Karpas-422 (cell line): ENCODE data around the gene ZFHX3. TPM values are rescaled to one million over a fixed set of nuclear protein-coding genes. Genes with fewer than 3 reads are reported as not detected.

Experiments used
- DNase-seq: peaks from one replicate; pipeline ENCODE4 v3.0.0-alpha.2; 2015
- H2AFZ ChIP-seq: fragments of 200-600 bp; sonication (generic); 2 replicates; pipeline ENCODE4 v1.6.1; 2014; ENCODE audit warnings: antibody characterized with exemption, low read length, mixed read lengths
- H3K27ac ChIP-seq: fragments of 200-600 bp; sonication (generic); 2 replicates; pipeline ENCODE4 v1.5.1; 2014; ENCODE audit warnings: mild to moderate bottlenecking, low read length, moderate library complexity
- H3K27me3 ChIP-seq: fragments of 200-600 bp; sonication (generic); 2 replicates; pipeline ENCODE4 v1.6.1; 2014; ENCODE audit warnings: low read length, mixed read lengths
- H3K36me3 ChIP-seq: fragments of 200-600 bp; sonication (generic); 2 replicates; pipeline ENCODE4 v1.6.1; 2014; ENCODE audit warnings: low read length, mixed read lengths; ENCODE audit not compliant: insufficient read depth
- H3K4me1 ChIP-seq: fragments of 200-600 bp; sonication (generic); 2 replicates; pipeline ENCODE4 v1.6.1; 2014; ENCODE audit warnings: mild to moderate bottlenecking, low read length, mixed read lengths
- H3K4me2 ChIP-seq: fragments of 200-600 bp; sonication (generic); 2 replicates; pipeline ENCODE4 v1.6.1; 2014; ENCODE audit warnings: low read length, low read depth, mild to moderate bottlenecking; ENCODE audit not compliant: poor library complexity, severe bottlenecking
- H3K4me3 ChIP-seq: fragments of 200-600 bp; sonication (generic); 2 replicates; pipeline ENCODE4 v1.5.1; 2014; ENCODE audit warnings: mild to moderate bottlenecking, antibody characterized with exemption, low read length, mixed read lengths
- H3K79me2 ChIP-seq: fragments of 200-600 bp; sonication (generic); 2 replicates; pipeline ENCODE4 v1.6.1; 2014; ENCODE audit warnings: mild to moderate bottlenecking, low read length, mixed read lengths
- H3K9ac ChIP-seq: fragments of 200-600 bp; sonication (generic); 2 replicates; pipeline ENCODE4 v1.6.0; 2014; ENCODE audit warnings: low read length
- H3K9me2 ChIP-seq: fragments of 200-600 bp; sonication (generic), shearing (Covaris generic); replicated peaks from 2 replicates; pipeline ENCODE4 v1.6.0; 2014; ENCODE audit warnings: mild to moderate bottlenecking, low read length, moderate library complexity; ENCODE audit not compliant: insufficient read depth
- H3K9me3 ChIP-seq: fragments of 300-700, 200-600 bp; sonication (generic); 2 replicates; pipeline ENCODE4 v1.6.1; 2014; ENCODE audit warnings: low read length, mixed read lengths
- H4K20me1 ChIP-seq: fragments of 200-600 bp; sonication (generic); 2 replicates; pipeline ENCODE4 v1.6.1; 2014; ENCODE audit warnings: mild to moderate bottlenecking, antibody characterized with exemption, low read length, low read depth; ENCODE audit not compliant: insufficient read depth
- total RNA-seq: library from RNA; depleted of rRNA; stranded (reverse); fragments of >200 nt; shearing (Covaris generic); gene quantifications from 2 replicates; pipeline ENCODE4 v1.2.3, GENCODE V29; 2014; ENCODE audit warnings: low replicate concordance

Gene ZFHX3
- total RNA-seq, 1 experiment from 2014 or later: 0.67 TPM

DNA sequence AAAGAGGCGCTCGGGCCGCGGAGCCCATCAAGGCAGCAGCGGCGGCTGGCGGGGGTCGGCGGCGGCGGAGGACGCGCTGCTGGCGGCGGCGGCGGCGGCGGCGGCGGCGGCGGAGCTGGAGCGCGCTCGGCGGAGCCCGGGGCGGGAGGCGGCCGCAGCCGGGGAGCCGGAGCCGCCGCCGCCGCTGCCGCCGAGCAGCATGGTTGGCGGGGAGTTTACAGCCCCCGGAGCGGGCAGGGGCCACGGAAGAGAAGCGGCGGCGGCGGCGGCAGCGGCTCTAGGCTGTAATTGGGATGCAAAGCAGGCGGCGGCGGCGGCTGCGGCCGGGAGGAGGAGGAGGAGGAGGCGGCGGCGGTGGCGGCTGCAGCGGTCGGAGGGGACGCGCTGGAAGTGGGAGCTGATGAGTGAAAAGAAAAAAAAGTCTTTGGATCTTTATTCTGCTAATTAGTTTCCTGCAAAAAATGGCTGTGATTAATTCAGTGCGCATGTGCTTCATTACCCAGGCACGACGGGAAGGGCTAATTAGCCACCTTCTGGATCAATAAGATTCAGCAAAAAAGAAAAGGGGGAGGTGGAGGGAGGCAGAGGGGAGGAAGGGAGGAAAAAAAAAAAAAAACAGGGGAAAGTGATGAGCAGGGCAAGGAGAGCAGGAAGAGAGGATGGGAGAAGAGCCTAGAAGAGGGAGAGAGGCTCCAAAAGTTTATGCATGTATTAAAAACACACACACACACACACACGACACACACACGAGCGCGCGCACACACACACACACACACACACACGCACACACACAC, 10.9 kb upstream of the ZFHX3 start:
- H4K20me1 ChIP-seq: peaks cover 17% of the 10 kb centered on the region
- H3K27me3 ChIP-seq: no peaks in the 10 kb centered on the region
- no peaks in the 10 kb centered on the region for H3K36me3 ChIP-seq
- peak overlapping the region; percentile 94 for H2AFZ ChIP-seq
- DNase-seq: peak; percentile 74
- peak overlapping the region; percentile 69 for H3K4me3 ChIP-seq
- no peaks in the 10 kb centered on the region for H3K79me2 ChIP-seq
- no peak overlapping the region for H3K27ac ChIP-seq
- peak overlapping the region; percentile 66 for H3K9ac ChIP-seq
- peak overlapping the region; percentile 88 for H3K4me2 ChIP-seq
- no peaks in the 10 kb centered on the region for H3K9me2 ChIP-seq
- no peaks in the 10 kb centered on the region for H3K9me3 ChIP-seq
- H3K4me1 ChIP-seq: peaks cover 20% of the 10 kb centered on the region

DNA sequence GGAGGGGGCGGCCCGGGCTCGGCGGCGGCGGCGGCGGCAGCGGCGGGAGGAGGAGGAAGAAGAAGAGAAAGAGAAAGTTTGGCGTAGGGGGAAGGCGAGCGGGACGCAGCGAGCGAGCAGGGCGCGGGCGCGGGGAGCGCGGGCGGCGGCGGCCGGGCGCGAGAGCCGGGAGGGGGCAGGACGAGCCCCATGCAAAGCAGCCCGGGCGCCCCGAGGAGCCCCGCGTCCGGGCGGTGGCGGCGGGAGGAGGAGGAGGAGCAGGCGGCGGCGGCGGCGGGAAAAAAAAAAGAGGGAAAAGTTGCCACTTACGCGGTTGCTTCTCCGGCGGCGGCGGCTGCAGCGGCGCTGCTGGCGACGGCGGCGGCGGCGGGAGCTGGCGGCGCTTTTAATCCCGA, 10.3 kb upstream of the ZFHX3 start:
- peaks cover 20% of the 10 kb centered on the region for H3K4me1 ChIP-seq
- H3K36me3 ChIP-seq: no peaks in the 10 kb centered on the region
- no peaks in the 10 kb centered on the region for H3K27me3 ChIP-seq
- H3K4me2 ChIP-seq: peak overlapping the region; percentile 62
- H2AFZ ChIP-seq: no peak overlapping the region
- no peaks in the 10 kb centered on the region for H3K9me2 ChIP-seq
- peaks cover 17% of the 10 kb centered on the region for H4K20me1 ChIP-seq
- peak; percentile 71 for DNase-seq
- peak overlapping the region; percentile 63; the same call in 1 of the 2 replicates for H3K4me3 ChIP-seq
- H3K79me2 ChIP-seq: no peaks in the 10 kb centered on the region
- no peak overlapping the region for H3K27ac ChIP-seq
- no peaks in the 10 kb centered on the region for H3K9me3 ChIP-seq
- peak overlapping the region; percentile 66 for H3K9ac ChIP-seq

DNA sequence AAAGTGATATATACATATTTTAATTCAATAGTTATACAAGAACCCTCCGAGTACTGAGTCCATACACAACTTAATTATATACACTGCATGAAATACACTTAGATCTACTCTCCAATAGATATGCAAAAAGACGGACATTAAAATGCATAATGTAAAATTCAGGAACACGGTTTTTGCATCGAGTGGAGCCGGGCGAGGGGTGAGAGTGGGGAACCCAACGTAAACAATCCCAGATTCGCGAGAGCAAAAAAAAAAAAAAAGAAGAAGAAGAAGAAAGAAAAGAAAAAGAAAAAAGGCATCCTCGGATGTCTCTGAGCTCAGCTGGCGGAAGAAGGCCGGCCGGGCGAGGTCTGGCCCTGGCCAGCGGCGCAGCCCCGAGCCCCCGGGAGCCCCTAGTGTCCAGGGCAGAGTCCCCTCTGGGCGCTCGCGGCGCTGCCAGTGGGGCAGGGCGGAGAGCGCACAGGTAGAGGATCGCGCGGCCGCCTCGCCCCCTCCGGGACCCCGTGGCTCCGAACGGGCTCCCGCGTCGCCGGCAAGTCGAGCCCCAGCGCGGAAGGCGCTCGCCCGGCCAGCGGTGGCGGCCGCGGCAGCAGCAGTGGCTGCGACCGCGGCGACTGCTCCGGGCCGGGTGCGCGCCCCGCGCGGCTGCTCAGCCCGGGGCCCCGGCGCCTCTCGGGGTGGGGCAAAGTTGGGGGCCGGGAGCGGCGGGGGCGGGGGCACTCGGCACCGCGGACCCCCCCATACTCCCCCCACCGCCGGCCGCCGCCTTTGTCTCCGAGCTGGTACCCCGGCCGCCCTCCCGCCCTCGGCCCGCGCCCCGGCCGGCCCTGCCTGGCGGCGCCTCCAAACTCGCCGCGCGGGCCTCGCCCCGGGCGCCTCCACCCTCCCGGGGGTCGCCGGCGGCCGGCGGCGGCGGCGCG, 9.6 kb upstream of the ZFHX3 start:
- Histone ChIP-seq H4K20me1 (peaks cover 17% of the 10 kb centered on the region), H3K4me2 (peak overlapping the region; percentile 76), H3K9me2 (no peaks in the 10 kb centered on the region), H3K4me3 (peak overlapping the region; percentile 62), H3K9ac (peak overlapping the region; percentile 48; the same call in 1 of the 2 replicates), H2AFZ (no peak overlapping the region), H3K79me2 (no peaks in the 10 kb centered on the region), H3K27me3 (no peaks in the 10 kb centered on the region), H3K4me1 (peaks cover 20% of the 10 kb centered on the region), H3K36me3 (no peaks in the 10 kb centered on the region), H3K27ac (no peak overlapping the region), H3K9me3 (no peaks in the 10 kb centered on the region)
- DNase-seq: peak; percentile 45

DNA sequence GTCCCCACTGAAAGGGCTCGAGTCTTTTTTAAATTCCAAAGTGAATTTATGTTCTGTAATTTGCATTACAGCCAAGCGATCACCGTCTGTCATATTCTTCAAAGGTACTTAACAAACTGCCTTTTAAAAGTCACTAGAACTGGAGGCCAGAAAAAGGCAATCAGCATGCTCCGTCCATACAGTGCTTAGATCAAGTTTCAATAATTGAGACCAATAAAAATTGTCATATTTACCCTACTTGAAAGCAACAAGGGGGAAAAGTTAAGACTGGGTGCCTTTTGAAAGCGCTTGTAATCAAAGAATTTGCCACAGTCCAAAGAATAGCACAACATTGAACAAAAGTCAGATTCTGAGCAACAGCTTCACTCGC, 9.0 kb upstream of the ZFHX3 start:
- H3K27ac ChIP-seq: no peak overlapping the region

DNA sequence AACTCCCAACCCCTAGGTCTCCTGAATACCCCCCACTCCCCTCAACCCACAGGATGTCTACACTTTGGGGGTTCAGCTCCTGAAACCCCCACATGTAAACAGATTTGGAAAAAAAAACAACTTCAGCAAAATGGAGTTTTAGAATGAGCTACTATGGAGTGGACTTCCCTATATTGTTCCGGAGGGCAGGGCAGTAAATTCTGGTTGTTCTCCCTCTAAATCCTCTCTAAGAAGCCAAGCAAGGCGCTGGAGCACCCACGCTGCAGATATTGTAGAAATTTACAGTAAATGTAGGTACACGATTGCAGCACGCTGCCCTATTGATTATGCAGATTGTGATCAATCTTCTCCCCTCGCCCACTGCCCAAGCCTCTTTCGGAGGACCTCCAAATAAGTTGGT, 8.5 kb upstream of the ZFHX3 start:
- no peaks in the 10 kb centered on the region for H3K9me3 ChIP-seq
- H3K36me3 ChIP-seq: no peaks in the 10 kb centered on the region
- no peak overlapping the region for H3K4me2 ChIP-seq
- H3K4me3 ChIP-seq: no peak overlapping the region
- H3K27me3 ChIP-seq: no peaks in the 10 kb centered on the region
- H3K79me2 ChIP-seq: no peaks in the 10 kb centered on the region
- no peak for DNase-seq
- H3K4me1 ChIP-seq: peaks cover 20% of the 10 kb centered on the region
- no peak overlapping the region for H3K9ac ChIP-seq
- no peaks in the 10 kb centered on the region for H3K9me2 ChIP-seq
- H3K27ac ChIP-seq: no peak overlapping the region
- H4K20me1 ChIP-seq: peaks cover 17% of the 10 kb centered on the region
- H2AFZ ChIP-seq: no peak overlapping the region

More for the DNA sequence above, 9.0 kb upstream of the ZFHX3 start:
- H3K9me2 ChIP-seq: no peaks in the 10 kb centered on the region
- no peaks in the 10 kb centered on the region for H3K79me2 ChIP-seq
- no peak overlapping the region for H2AFZ ChIP-seq
- no peaks in the 10 kb centered on the region for H3K36me3 ChIP-seq
- peak overlapping the region; percentile 76 for H3K4me2 ChIP-seq
- DNase-seq: no peak
- no peaks in the 10 kb centered on the region for H3K9me3 ChIP-seq
- peaks cover 20% of the 10 kb centered on the region for H3K4me1 ChIP-seq
- H3K27me3 ChIP-seq: no peaks in the 10 kb centered on the region
- H4K20me1 ChIP-seq: peaks cover 17% of the 10 kb centered on the region
- H3K4me3 ChIP-seq: 0 out of 2 replicates have a peak overlapping the region, but pooled peaks have one; percentile 62
- H3K9ac ChIP-seq: no peak overlapping the region

DNA sequence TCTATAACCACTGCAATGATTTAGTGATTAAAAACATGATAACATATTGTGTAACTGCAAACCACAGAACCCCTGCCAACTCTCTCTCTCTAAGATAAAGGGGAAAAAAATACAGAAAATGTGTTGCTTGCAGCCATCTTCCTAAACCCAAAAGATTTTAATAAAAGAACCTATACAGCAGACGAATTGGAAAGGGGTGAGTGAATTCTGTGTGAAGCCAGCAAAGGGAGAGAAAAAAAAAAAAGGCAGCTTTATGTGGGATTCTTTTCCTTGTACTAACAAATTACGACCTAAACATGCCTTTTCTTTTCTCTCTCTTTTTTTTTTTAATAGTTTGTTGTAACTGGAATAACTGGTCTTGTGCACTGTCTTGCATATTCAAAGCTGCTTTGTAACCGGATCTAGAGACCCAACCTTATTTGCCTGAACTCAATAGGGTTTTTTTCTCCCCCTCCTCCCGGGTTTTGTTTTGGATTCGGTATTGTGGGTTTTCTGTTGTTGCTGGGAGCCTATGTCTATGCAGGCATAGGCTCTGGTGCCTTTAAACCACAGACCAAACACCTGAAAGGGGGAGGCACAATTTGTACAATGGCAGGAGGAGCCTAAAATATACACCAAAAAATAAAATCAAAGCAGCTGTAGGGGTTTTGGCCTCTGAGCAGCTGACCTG, 7.0 kb upstream of the ZFHX3 start:
- Histone ChIP-seq H3K9ac (no peak overlapping the region), H2AFZ (no peak overlapping the region), H3K27me3 (no peaks in the 10 kb centered on the region), H3K79me2 (no peaks in the 10 kb centered on the region), H3K4me3 (no peak overlapping the region), H3K9me3 (no peaks in the 10 kb centered on the region), H3K4me2 (no peak overlapping the region), H3K36me3 (no peaks in the 10 kb centered on the region), H3K4me1 (peaks cover 20% of the 10 kb centered on the region), H3K9me2 (no peaks in the 10 kb centered on the region), H4K20me1 (peaks cover 26% of the 10 kb centered on the region), H3K27ac (no peak overlapping the region)
- no peak for DNase-seq

DNA sequence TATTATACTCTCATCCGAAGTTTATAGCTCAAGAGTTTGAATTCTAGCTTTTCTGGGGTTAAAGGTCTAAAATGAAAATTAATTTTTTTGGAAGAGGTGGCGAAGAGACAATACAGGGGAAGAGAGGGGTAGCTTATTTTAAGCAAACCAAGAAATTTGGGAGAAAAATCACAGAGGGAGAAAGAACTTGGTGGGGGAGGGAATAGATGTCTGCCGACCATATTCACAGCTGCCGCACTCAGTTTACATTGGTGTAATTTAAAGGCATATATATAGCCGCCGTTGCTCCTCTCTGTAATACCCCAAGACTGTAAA, 6.5 kb upstream of the ZFHX3 start:
- DNase-seq: no peak
- Histone ChIP-seq H3K9me2 (no peaks in the 10 kb centered on the region), H3K4me1 (peaks cover 18% of the 10 kb centered on the region), H3K4me3 (no peak overlapping the region), H3K79me2 (no peaks in the 10 kb centered on the region), H3K9me3 (no peaks in the 10 kb centered on the region), H3K4me2 (no peak overlapping the region), H3K27me3 (no peaks in the 10 kb centered on the region), H3K36me3 (no peaks in the 10 kb centered on the region), H2AFZ (no peak overlapping the region), H3K27ac (no peak overlapping the region), H3K9ac (no peak overlapping the region), H4K20me1 (peaks cover 26% of the 10 kb centered on the region)

DNA sequence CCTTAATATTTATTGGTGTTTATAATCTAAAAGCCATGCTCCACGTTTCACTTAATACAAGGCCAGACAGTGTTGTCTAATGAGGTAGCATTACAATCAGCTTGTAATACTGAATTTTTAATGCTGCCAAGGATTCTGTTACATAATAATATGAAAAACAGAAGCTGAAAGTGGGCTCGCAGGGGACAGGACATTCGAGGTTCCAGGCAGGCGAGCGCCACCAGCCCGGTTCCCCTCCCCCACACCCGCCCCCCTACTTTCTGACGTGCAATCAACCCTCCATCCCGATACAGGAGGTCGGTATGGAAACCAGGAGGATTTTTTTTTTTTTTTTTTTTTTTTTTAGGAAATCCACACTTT, 6.2 kb upstream of the ZFHX3 start:
- H3K4me1 ChIP-seq: peaks cover 14% of the 10 kb centered on the region
- no peaks in the 10 kb centered on the region for H3K9me3 ChIP-seq
- H3K27me3 ChIP-seq: no peaks in the 10 kb centered on the region
- H2AFZ ChIP-seq: no peak overlapping the region
- H4K20me1 ChIP-seq: peaks cover 26% of the 10 kb centered on the region
- no peaks in the 10 kb centered on the region for H3K79me2 ChIP-seq
- no peak overlapping the region for H3K4me2 ChIP-seq
- no peak overlapping the region for H3K4me3 ChIP-seq
- H3K27ac ChIP-seq: no peak overlapping the region
- no peaks in the 10 kb centered on the region for H3K36me3 ChIP-seq
- DNase-seq: no peak
- no peak overlapping the region for H3K9ac ChIP-seq
- H3K9me2 ChIP-seq: no peaks in the 10 kb centered on the region
